T-helper 1 cell treated with Interleukin-12 subunit alpha and Interleukin-12 subunit beta and Interleukin-4 antibody, amounts not matched to agents 30 ng/mL and 1 ng/mL, for 36 hours (primary cell): ENCODE results near the gene CRIM1. TPM values are rescaled to one million over a fixed set of nuclear protein-coding genes. Genes with fewer than 3 reads are reported as not detected.

Experiments
- total RNA-seq: library from RNA; stranded (reverse); gene quantifications from 2 replicates; pipeline ENCODE4 v1.2.3, GENCODE V29; 2022

The CRIM1 gene
- total RNA-seq, 1 donor from 2014 or later: 11.4 TPM

Other genes with a start within 250 kb of the CRIM1 start
- gene FEZ2, start 242.4 kb downstream of the CRIM1 start, total RNA-seq: 18.6 and 20.6 TPM in 2 replicates